Gastrocnemius medialis (tissue), 4 donors: ENCODE data around the gene LHX5. TPM values are rescaled to one million over a fixed set of nuclear protein-coding genes. Genes with fewer than 3 reads are reported as not detected.

Source experiments
- ATAC-seq, 2 donors: fragments of 150-250 bp; one replicate each; pipeline ENCODE4 v1.9.1; 2016
- DNase-seq, 2 donors: peaks; one replicate each; pipeline ENCODE4 v3.0.0-alpha.2; 2019
- H3K27ac ChIP-seq, 4 donors: fragments of 200-600 bp; sonication (generic); 1 replicate in 1 of 4; 2 replicates in 3 of 4; pipeline ENCODE4 v1.5.1; 2016 to 2018; ENCODE audit warnings: mild to moderate bottlenecking in 2 of 4, moderate library complexity in 1 of 4
- H3K27me3 ChIP-seq, 3 donors: fragments of 200-600 bp; sonication (generic) in 2 of 3; 1 replicate in 1 of 3; 2 replicates in 2 of 3; pipeline versions ENCODE4 v1.5.1 to v1.6.0; 2016 to 2019; ENCODE audit warnings: mild to moderate bottlenecking in 1 of 3, moderate library complexity in 1 of 3
- H3K36me3 ChIP-seq, 2 donors: fragments of 200-600 bp; sonication (generic) in 1 of 2; one replicate each; pipeline ENCODE4 v1.5.1; 2017 to 2018
- H3K4me1 ChIP-seq, 2 donors: fragments of 200-600 bp; sonication (generic) in 1 of 2; one replicate each; pipeline ENCODE4 v1.5.1; 2016 to 2017; ENCODE audit warnings: mild to moderate bottlenecking in 2 of 2
- H3K4me3 ChIP-seq, 4 donors: fragments of 200-600 bp; sonication (generic) in 3 of 4; 1 replicate in 1 of 4; 2 replicates in 3 of 4; pipeline ENCODE4 v1.5.1; 2016 to 2019; ENCODE audit warnings: mild to moderate bottlenecking in 2 of 4
- H3K9me3 ChIP-seq, 3 donors: fragments of 200-600 bp; sonication (generic) in 2 of 3; 1 replicate in 1 of 3; 2 replicates in 2 of 3; pipeline ENCODE4 v1.5.1; 2016 to 2019
- CTCF ChIP-seq, 5 experiments: fragments of 450-650 bp in 3 of 5; fragments of 200-600 bp in 2 of 5; sonication (generic) in 2 of 5; IDR thresholded peaks in 4 of 5; conservative IDR thresholded peaks in 1 of 5; 1 replicate in 4 of 5; 2 replicates in 1 of 5; pipeline ENCODE4 v1.5.1; 2016 to 2019; ENCODE audit warnings: antibody characterized with exemption in 5 of 5, mild to moderate bottlenecking in 3 of 5, moderate library complexity in 3 of 5
- POLR2A ChIP-seq, 2 donors: fragments of 450-650 bp; IDR thresholded peaks; one replicate each; pipeline ENCODE4 v1.6.1; 2017; ENCODE audit warnings: antibody characterized with exemption in 2 of 2, mild to moderate bottlenecking in 2 of 2, moderate library complexity in 2 of 2
- in situ Hi-C, 4 donors: fragments of 200-750 bp; cut with MboI; loops; one replicate each; pipeline versions ENCODE4 v1.15.0 to v1.8.0; 2017; ENCODE audit warnings: low sequenced_read_pairs in 4 of 4
- intact Hi-C: fragments of 100-400 bp; cut with DNase I; formaldehyde crosslinking; loops from one replicate; pipeline ENCODE4 v1.15.1; 2023; ENCODE audit warnings: low total_unique reads
- total RNA-seq, 4 donors: library from RNA; depleted of rRNA; stranded (reverse); fragments of >200 nt; gene quantifications; one replicate each; pipeline versions ENCODE4 v1.1.0 to v1.2.3, GENCODE V29; 2016

Gene LHX5
- total RNA-seq, 4 donors from 2014 or later, result not detected

GRCh38 chr12:113512568-113512967 is 40.9 kb upstream of the LHX5 start:
- TF ChIP-seq CTCF (IDR thresholded peaks at IDR 0.05 in 4 of 5, conservative IDR thresholded peaks at IDR 0.05 in 1 of 5) (no peak), POLR2A (IDR thresholded peaks at IDR 0.05) (no peak)
- Histone ChIP-seq H3K27ac (no peak overlapping the region), H3K4me1 (no peaks in the 10 kb centered on the region), H3K27me3 (peaks cover 17 to 36% (median 34%) of the 10 kb centered on the region in 3 donors), H3K9me3 (no peaks in the 10 kb centered on the region), H3K4me3 (no peak overlapping the region), H3K36me3 (no peaks in the 10 kb centered on the region)
- DNase-seq, result no peak
- intact Hi-C loops, result no loop called here
- in situ Hi-C loops, result no loop called here
- ATAC-seq, result no peak

- H3K4me3 ChIP-seq, result no peak overlapping the region
- no peak overlapping the region for H3K27ac ChIP-seq
- ATAC-seq, result no peak
- TF ChIP-seq CTCF (IDR thresholded peaks at IDR 0.05 in 4 of 5, conservative IDR thresholded peaks at IDR 0.05 in 1 of 5), result no peak
- TF ChIP-seq POLR2A (IDR thresholded peaks at IDR 0.05), result no peak
- H3K4me1 ChIP-seq, result no peaks in the 10 kb centered on the region
- intact Hi-C loops (no loop called here), in situ Hi-C loops (no loop called here)
- no peaks in the 10 kb centered on the region for H3K36me3 ChIP-seq
- peaks cover 0 to 13% (median 6%) of the 10 kb centered on the region in 3 donors for H3K27me3 ChIP-seq
- no peaks in the 10 kb centered on the region for H3K9me3 ChIP-seq
- DNase-seq, result no peak
Measured at GRCh38 chr12:113506867-113507266, 35.2 kb upstream of the LHX5 start.

GRCh38 chr12:113505941-113506340 is 34.3 kb upstream of the LHX5 start:
- Histone ChIP-seq H3K27ac (no peak overlapping the region), H3K4me1 (no peaks in the 10 kb centered on the region), H3K9me3 (no peaks in the 10 kb centered on the region), H3K36me3 (no peaks in the 10 kb centered on the region), H3K4me3 (no peak overlapping the region), H3K27me3 (peaks cover 3 to 15% (median 8%) of the 10 kb centered on the region in 3 donors)
- intact Hi-C loops (no loop called here), in situ Hi-C loops (no loop called here)
- DNase-seq, result no peak
- no peak for TF ChIP-seq CTCF (IDR thresholded peaks at IDR 0.05 in 4 of 5, conservative IDR thresholded peaks at IDR 0.05 in 1 of 5)
- no peak for ATAC-seq

- Histone ChIP-seq H3K36me3 (no peaks in the 10 kb centered on the region), H3K27ac (no peak overlapping the region), H3K4me3 (no peak overlapping the region), H3K9me3 (no peaks in the 10 kb centered on the region), H3K4me1 (no peaks in the 10 kb centered on the region), H3K27me3 (peaks cover 6 to 21% (median 15%) of the 10 kb centered on the region in 3 donors)
- no peak for DNase-seq
- intact Hi-C loops (no loop called here), in situ Hi-C loops (no loop called here)
- ATAC-seq, result no peak
- TF ChIP-seq CTCF (IDR thresholded peaks at IDR 0.05 in 4 of 5, conservative IDR thresholded peaks at IDR 0.05 in 1 of 5), result no peak
- TF ChIP-seq POLR2A (IDR thresholded peaks at IDR 0.05), result no peak
Measured at GRCh38 chr12:113504917-113505316, 33.2 kb upstream of the LHX5 start.

GRCh38 chr12:113500782-113501311 is 29.2 kb upstream of the LHX5 start:
- H3K9me3 ChIP-seq, result no peaks in the 10 kb centered on the region
- H3K27me3 ChIP-seq, result peaks cover 6 to 22% (median 13%) of the 10 kb centered on the region in 3 donors

More at GRCh38 chr12:113500782-113501311, 29.2 kb upstream of the LHX5 start:
- intact Hi-C loops (no loop called here), in situ Hi-C loops (no loop called here)
- Histone ChIP-seq H3K27ac (no peak overlapping the region), H3K4me1 (no peaks in the 10 kb centered on the region), H3K36me3 (no peaks in the 10 kb centered on the region), H3K4me3 (no peak overlapping the region)
- DNase-seq, result no peak
- TF ChIP-seq CTCF (IDR thresholded peaks at IDR 0.05 in 4 of 5, conservative IDR thresholded peaks at IDR 0.05 in 1 of 5) (no peak), POLR2A (IDR thresholded peaks at IDR 0.05) (no peak)
- no peak for ATAC-seq
